ENCODE data around the gene ZACN.

ZACN gene

GRCh38 chr17:76082326-76083251 is 3.6 kb downstream of the ZACN start:
- no peak for DNase-seq (ENCODE audit: low read depth in 2 of 2)

- DNase-seq (ENCODE audit: low read depth in 2 of 2) = no peak
Measured at GRCh38 chr17:76083536-76084182, 4.7 kb downstream of the ZACN start.

GRCh38 chr17:76085066-76085730 is 6.2 kb downstream of the ZACN start:
- DNase-seq (ENCODE audit: low read depth in 2 of 2) = no peak

- no peak for DNase-seq (ENCODE audit: low read depth in 2 of 2)
Measured at GRCh38 chr17:76085731-76086366, 6.9 kb downstream of the ZACN start.

DNA sequence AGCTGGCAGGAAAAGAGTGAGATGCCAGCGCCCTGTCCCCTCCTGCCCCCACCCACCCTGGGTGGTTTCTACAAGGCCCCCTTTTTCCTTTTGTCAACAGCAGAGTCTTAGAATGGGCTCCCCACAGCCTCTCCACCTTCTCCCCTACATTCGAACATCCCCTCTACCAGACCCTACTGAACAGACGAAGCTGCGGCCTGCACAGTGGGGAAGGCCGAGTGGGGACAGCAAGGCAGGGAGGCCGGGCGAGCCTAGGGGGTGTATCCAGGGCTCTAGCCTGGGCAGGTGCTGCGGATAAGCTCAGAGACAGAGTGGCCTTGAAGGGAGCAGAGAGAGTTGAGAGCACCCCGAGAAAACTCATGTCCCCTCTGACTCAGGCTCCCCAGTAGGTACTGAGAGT is 7.4 kb downstream of the ZACN start:
- no peak for DNase-seq (ENCODE audit: low read depth in 2 of 2)

- no peak for DNase-seq (ENCODE audit: low read depth in 2 of 2)
Measured at GRCh38 chr17:76087531-76087930, 8.5 kb downstream of the ZACN start.

DNA sequence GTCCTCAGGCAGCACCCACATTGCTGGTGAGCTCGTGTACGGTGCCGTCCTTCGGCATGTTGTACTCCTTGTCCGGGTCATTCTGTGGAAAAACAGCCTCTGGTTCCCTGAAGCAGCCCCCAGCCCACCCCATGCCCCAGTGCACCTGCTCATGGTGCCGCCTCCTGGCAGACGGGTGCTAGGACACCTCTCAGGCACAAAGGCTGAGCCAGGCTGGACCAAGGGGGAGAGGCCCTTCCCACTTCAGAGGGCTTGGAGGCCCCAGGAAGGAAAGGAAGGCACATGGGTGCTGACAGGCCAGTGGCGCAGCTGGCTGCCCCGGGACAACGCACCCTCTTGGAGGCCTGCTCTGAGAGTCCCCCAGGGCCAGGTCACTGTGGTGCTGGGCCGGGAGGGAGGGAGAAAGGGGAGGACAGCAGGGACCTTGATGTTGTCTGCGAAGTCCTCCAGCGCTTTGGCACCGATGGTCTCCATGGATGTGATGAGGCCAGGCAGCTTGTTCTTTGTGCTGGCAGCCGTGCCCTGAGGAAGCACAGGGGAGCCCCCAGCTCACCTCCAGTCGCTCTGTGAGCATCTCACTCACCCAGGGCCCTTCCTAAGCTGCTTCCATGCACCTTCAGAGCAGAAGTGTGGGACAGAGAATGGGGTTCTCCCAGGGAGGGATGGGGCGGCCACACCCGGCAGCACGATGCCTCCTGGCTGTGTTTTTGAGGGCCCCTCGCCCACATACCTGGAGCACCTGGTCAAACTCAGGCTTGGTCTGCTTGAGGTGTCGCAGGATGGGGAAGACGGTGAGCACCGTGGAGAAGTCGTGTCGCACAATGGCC is 9.3 kb downstream of the ZACN start:
- no peak for DNase-seq (ENCODE audit: low read depth in 2 of 2)

DNA sequence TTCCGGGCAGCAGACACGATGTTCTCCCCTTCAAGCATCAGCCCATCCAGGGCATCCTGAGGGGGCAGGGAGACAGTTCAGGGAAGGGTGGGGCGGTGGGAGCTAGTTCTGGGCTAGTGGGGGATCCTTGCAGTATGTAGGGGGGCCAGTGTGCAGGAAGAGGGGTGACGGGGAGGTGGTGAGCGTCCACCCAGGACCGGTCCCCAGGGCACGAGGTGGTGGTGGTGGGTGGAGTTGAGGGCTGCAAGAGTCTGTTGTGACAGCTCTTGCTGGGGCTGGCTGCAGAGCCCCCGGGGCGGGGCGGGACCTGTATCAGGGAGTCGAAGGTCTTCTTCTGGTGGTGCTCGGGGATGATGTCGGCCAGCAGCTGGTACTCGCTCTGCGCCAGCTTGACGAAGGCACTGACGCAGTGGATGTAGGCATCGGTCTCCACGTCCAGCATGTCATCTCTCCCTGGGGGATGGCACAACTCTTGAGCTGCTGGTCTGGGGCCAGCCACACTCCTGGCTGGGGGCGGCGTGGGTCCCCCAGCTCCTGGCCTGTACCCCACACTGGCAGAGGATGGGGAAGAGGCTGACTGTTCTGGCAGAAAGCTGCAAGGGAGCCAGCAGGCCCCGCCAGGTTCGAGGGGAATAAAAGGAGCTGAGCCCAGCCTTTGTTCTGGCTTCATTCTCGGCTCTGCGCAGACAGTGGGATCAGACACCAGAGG is 10.0 kb downstream of the ZACN start:
- DNase-seq (ENCODE audit: low read depth in 2 of 2) = no peak

DNA sequence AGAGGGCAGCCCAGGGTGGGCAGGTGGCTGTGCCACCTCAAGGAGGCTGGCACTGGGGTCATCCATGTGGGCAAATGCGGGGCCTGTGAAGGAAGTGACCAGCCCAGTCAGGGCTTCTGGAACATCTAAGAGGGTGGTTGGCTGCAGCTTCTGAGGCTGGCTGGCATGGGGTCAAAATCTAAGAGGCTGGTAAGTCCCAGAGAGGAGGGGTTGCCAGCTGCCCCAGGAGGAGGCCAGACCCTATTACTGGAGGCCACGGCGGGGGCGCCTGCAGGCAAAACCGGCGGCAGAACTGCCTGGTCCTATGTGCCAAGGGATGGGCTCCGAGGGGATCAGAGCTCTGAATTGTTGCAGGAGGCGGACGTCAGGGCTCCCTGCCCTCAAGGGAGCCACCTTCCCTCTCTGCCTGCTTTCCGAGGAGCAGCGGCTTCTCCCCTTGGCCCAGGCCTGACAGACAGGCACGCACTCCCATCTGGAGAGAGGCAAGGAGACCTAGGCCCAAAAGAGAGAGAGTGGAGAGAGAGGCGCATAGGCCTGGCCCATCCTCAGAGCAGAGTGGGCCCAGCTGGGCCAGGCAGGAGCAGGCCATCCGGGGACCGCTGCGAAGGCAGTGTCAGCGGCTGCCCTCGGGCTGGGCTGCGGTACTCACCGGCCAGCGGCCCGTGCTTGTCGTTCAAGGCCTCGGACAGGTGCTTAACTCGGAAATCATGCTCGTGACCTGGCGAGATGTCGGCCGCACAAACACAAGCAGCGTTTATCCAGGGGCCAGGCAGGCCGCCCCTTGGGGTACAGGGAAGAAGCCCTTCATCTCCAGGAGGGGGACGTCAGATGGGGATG is 10.9 kb downstream of the ZACN start:
- DNase-seq (ENCODE audit: low read depth in 2 of 2) = no peak

DNA sequence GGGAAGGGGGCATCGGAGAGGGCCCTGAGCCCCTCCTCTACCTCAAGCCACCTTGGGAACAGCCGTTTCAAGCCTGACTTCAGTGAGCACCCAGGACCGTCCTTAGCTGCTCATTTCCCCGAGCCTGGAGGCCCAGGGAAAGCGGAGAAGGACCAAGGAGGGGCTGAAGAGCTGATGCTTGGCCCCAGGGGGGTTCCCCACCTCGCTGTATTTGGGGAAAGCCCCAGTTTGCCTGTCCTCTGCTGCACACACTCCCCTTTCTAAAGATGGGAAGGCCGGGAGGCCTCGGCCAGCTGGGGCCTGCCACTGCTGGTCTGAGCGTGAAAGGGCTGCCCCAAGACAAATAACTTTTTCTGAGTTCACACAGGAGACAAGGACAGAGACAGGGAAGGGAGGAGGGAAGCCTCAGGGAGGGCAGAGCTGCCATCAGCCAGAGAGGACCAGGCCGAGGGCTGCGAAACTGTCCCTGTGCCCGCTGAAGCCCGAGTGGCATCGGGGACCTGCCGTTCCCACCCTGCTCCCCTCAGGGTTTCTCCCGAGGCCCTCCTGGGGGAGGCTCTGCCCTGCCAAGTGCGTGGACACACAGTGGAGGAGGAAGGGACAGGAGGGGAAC is 11.6 kb downstream of the ZACN start:
- DNase-seq (ENCODE audit: low read depth in 2 of 2) = no peak

GRCh38 chr17:76091526-76092286 is 12.7 kb downstream of the ZACN start:
- DNase-seq (ENCODE audit: low read depth in 2 of 2) = no peak

DNA sequence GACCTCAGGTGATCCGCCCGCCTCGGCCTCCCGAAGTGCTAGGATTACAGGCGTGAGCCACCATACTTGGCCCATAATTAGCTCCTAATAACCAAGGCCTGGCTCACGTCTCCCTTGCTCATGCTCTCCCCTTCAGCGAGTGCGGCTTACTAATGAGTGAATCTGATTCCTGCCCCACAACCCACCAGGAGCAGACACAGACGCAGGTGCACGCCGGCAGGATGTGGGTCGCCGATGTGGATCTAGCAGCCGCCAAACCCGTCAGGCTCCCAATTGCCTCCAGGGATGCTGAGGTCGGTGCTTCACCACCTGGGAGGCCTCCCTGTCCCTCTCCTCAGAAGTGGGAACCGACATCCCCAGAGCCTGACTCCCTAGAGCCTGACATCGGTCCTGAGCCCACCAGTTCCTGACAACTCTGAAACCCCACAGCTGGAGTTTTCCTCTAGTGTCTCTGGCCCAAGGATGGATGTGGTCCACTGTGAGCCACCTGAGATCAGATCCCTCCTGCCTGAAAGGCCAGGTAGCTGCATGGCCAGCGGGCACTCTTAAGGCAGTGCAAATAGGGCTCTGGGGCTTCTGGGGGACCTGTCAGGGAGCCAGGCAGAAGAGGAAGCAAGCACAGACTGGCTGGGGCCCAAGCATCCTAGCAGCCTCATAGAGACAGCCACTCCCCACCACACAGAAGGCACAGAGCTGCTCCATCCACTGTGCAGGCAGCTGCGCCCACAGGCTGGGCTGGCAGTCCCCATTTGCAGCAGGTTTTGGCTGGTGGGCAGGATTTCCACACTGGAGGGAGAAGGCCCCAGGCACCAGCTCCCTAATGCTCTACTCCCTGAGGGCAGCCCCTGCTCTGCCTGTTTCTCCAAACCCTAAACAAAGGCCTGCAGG is 13.8 kb downstream of the ZACN start:
- DNase-seq (ENCODE audit: low read depth in 2 of 2) = no peak

GRCh38 chr17:76094046-76094445 is 15.1 kb downstream of the ZACN start:
- no peak for DNase-seq (ENCODE audit: low read depth in 2 of 2)

GRCh38 chr17:76095943-76096342 is 17.0 kb downstream of the ZACN start:
- no peak for DNase-seq (ENCODE audit: low read depth in 2 of 2)

DNA sequence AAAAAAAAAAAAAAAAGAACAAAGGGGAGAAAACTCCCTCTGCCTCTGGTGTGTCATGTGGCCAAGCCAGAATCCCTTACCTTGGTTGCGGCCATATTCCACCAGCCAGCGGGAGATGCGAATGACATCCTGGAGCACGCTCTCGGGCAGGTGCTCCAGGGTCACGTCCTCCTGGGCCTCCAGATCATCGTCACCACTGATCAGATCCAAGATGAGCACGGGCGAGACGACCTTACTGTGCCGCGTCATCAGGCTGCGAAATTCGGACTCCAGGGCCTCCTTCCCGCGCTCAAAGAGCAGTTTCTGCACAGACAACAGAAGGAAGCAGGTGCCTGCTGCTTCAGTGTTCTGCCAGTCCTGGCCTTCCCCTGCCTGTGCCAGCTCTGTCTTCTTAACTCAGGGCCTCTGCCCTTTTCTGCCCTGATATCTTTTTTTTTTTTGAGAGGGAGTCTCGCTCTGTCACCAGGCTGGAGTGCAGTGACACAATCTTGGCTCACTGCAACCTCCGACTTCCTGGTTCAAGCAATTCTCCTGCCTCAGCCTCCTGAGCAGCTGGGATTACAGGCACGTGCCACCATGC is 18.8 kb downstream of the ZACN start:
- DNase-seq (ENCODE audit: low read depth in 2 of 2) = no peak

- no peak for DNase-seq (ENCODE audit: low read depth in 2 of 2)
Measured at GRCh38 chr17:76102944-76103273, 23.9 kb downstream of the ZACN start.

All from stimulated activated CD4-positive, alpha-beta T cell treated with anti-CD3 and anti-CD28 coated beads, Interleukin-12 subunit alpha, Interleukin-12 subunit beta, amount 100 ng/mL, for 24 hours (primary cell).